Adrenal gland (tissue), 12 donors: ENCODE measurements around the gene MTCH1. TPM values are rescaled to one million over a fixed set of nuclear protein-coding genes. Genes with fewer than 3 reads are reported as not detected.

Experiments
- DNase-seq, 7 donors: peaks; one replicate each; pipeline ENCODE4 v3.0.0-alpha.2; 2019 to 2020
- H3K27ac ChIP-seq, 5 donors: fragments of 200-600 bp; sonication (generic) in 4 of 5; 1 replicate in 3 of 5; 2 replicates in 2 of 5; pipeline versions ENCODE4 v1.5.1 to v1.8.0; 2016 to 2020; ENCODE audit warnings: mild to moderate bottlenecking in 1 of 5
- H3K27me3 ChIP-seq: fragments of 200-600 bp; 2 replicates; pipeline ENCODE4 v1.8.0; 2021
- H3K36me3 ChIP-seq, 2 donors: fragments of 200-600 bp; replicated peaks in 1 of 2; 1 replicate in 1 of 2; 2 replicates in 1 of 2; pipeline versions ENCODE4 v1.5.1 to v1.8.0; 2018 to 2022
- H3K4me1 ChIP-seq, 2 donors: fragments of 200-600 bp; replicated peaks in 1 of 2; 1 replicate in 1 of 2; 2 replicates in 1 of 2; pipeline versions ENCODE4 v1.5.1 to v1.8.0; 2018 to 2021
- H3K4me3 ChIP-seq, 4 donors: fragments of 200-600 bp; sonication (generic) in 3 of 4; one replicate each; pipeline ENCODE4 v1.5.1; 2016 to 2018
- H3K9me3 ChIP-seq, 3 donors: fragments of 200-600 bp; sonication (generic) in 1 of 3; replicated peaks in 1 of 3; 1 replicate in 2 of 3; 2 replicates in 1 of 3; pipeline versions ENCODE4 v1.5.1 to v1.8.0; 2016 to 2021
- POLR2A ChIP-seq, 2 donors: fragments of 450-650 bp; IDR thresholded peaks; one replicate each; pipeline ENCODE4 v1.6.1; 2017; ENCODE audit warnings: antibody characterized with exemption in 2 of 2, mild to moderate bottlenecking in 2 of 2, moderate library complexity in 1 of 2
- WGBS, 4 donors: extraction: QIAGEN DNeasy Blood & Tissue Kit in 2 of 4; methylation state at CpG; one replicate each; pipeline versions ENCODE4 v1.1.5 to v1.1.7; 2013 to 2017; 5-methylcytosine and 5-hydroxymethylcytosine counted together
- intact Hi-C, 2 donors: fragments of 100-400 bp; cut with DNase I; formaldehyde crosslinking; loops; one replicate each; pipeline versions ENCODE4 v1.14.1 to v1.15.0; 2022 to 2023
- polyA plus RNA-seq, 3 donors: library from polyadenylated mRNA; stranded (reverse); fragments of 200-250 nt in 2 of 3; fragments of 350-450 nt in 1 of 3; fragmentation: Illumina TruSeq in 1 of 3; extraction: RNeasy Lipid Tissue Mini Kit (QIAGEN cat#74804) in 1 of 3; gene quantifications; one replicate each; pipeline ENCODE4 v1.2.3, GENCODE V29; 2013 to 2014
- total RNA-seq, 9 donors: library from RNA; depleted of rRNA in 4 of 9; stranded (reverse); fragments of >200 nt in 4 of 9; fragments of 120-200 nt in 1 of 9; fragmentation: NEBNext Ultra II Directional in 1 of 9; extraction: Animal tissue kit (Norgen Biotek cat#: 25700) in 1 of 9; gene quantifications; one replicate each; pipeline versions ENCODE4 v1.1.0 to v1.2.4, GENCODE V29; 2013 to 2023
- TF ChIP-seq, protein P1 (sequence below), 6 experiments: fragments of 450-650 bp in 4 of 6; fragments of 200-600 bp in 2 of 6; sonication (generic) in 1 of 6; IDR thresholded peaks; 1 replicate in 5 of 6; 2 replicates in 1 of 6; pipeline versions ENCODE4 v1.5.1 to v1.8.0; 2016 to 2021; ENCODE audit warnings: antibody characterized with exemption in 6 of 6, mild to moderate bottlenecking in 2 of 6, moderate library complexity in 1 of 6
- donor health status: healthy with polysubstance abuse.
- donor health status: Bipolar disorder and iron deficiency.
- donor health status: DM: yes; HTN: yes; CAD: no.
- donor health status: DM: no; HTN: no; CAD: no.
- donor health status: DM: no; HTN: no; CAD: no.
- donor health status: DM: yes; HTN: yes; CAD: no.

Gene MTCH1
- total and polyA plus RNA-seq, 12 donors, result 116 to 523 (median 338) TPM

DNA sequence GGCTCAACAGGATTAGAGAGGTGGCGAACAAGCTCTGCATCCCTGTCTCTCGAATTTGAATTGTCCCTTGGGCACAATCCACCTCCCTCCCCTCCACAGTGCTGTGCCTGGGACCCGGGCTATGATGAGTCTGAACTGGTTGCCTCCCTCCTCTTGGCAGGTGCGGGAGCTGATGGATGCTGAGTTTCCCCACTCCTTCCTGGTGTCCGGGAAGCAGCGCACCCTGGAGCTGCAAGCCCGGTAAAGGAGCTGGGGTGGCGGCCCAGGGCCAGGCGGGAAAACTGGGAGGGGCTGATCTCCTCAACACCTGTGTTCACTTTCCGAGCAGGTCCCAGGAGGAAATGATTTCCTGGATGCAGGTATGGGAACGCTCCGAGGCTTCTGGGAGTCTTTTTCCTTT is 34.4 kb upstream of the MTCH1 start:
- intact Hi-C loops, result loop anchor here (2.0 to 10.0 kb wide), 3 partner anchors 154 to 188 kb away; partner anchors contain the start of gene PIM1 (in 2 of the 2)
- H3K4me1 ChIP-seq, result peaks cover 0 to 15% of the 10 kb centered on the region in 2 donors
- H3K27ac ChIP-seq, result no peak overlapping the region
- no peaks in the 10 kb centered on the region for H3K27me3 ChIP-seq
- 78 to 84% (median 79%) methylated on average over 6 to 12 of the region's 12 CpGs for WGBS, 4 donors
- DNase-seq, result no peak
- TF ChIP-seq POLR2A (IDR thresholded peaks at IDR 0.05), result no peak
- TF ChIP-seq, protein P1, sequence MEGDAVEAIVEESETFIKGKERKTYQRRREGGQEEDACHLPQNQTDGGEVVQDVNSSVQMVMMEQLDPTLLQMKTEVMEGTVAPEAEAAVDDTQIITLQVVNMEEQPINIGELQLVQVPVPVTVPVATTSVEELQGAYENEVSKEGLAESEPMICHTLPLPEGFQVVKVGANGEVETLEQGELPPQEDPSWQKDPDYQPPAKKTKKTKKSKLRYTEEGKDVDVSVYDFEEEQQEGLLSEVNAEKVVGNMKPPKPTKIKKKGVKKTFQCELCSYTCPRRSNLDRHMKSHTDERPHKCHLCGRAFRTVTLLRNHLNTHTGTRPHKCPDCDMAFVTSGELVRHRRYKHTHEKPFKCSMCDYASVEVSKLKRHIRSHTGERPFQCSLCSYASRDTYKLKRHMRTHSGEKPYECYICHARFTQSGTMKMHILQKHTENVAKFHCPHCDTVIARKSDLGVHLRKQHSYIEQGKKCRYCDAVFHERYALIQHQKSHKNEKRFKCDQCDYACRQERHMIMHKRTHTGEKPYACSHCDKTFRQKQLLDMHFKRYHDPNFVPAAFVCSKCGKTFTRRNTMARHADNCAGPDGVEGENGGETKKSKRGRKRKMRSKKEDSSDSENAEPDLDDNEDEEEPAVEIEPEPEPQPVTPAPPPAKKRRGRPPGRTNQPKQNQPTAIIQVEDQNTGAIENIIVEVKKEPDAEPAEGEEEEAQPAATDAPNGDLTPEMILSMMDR (IDR thresholded peaks at IDR 0.05), result no peak
- H3K4me3 ChIP-seq, result no peak overlapping the region
- no peaks in the 10 kb centered on the region for H3K9me3 ChIP-seq
- no peaks in the 10 kb centered on the region for H3K36me3 ChIP-seq

DNA sequence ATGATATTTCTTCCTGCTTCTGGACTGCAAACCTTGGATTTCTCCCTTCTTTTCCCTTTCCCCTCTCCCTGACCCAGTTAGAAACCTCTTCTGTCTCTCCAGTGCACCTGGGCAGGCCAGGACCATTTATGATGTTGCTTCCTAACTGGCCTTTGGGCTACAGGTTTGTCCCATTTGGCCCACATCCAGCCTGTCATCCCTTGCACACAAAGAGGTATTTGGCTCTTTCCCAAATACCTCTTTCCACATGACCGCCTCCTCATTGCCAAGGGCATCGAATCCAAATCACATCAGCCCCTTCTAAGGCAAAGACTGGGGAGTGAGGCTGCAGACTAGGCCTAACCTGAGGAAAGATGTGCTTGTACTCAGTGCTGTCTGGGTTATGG is 33.1 kb upstream of the MTCH1 start:
- no peak for TF ChIP-seq POLR2A (IDR thresholded peaks at IDR 0.05)
- TF ChIP-seq, protein P1 (IDR thresholded peaks at IDR 0.05), result no peak
- Histone ChIP-seq H3K4me1 (peaks cover 0 to 15% of the 10 kb centered on the region in 2 donors), H3K9me3 (no peaks in the 10 kb centered on the region), H3K27me3 (no peaks in the 10 kb centered on the region), H3K4me3 (no peak overlapping the region), H3K27ac (peak overlapping the region in 1 of 5 donors; percentile 56), H3K36me3 (no peaks in the 10 kb centered on the region)
- intact Hi-C loops, result loop anchor here in 1 of 2 donors (5.0 to 10.0 kb wide), 2 partner anchors 124 to 252 kb away; no protein-coding TSS in a partner anchor
- WGBS, 4 donors, result 23 to 43% (median 35%) methylated on average over 2 of the region's 2 CpGs
- DNase-seq, result peak in 2 of 7 donors; percentile 39 to 48

DNA sequence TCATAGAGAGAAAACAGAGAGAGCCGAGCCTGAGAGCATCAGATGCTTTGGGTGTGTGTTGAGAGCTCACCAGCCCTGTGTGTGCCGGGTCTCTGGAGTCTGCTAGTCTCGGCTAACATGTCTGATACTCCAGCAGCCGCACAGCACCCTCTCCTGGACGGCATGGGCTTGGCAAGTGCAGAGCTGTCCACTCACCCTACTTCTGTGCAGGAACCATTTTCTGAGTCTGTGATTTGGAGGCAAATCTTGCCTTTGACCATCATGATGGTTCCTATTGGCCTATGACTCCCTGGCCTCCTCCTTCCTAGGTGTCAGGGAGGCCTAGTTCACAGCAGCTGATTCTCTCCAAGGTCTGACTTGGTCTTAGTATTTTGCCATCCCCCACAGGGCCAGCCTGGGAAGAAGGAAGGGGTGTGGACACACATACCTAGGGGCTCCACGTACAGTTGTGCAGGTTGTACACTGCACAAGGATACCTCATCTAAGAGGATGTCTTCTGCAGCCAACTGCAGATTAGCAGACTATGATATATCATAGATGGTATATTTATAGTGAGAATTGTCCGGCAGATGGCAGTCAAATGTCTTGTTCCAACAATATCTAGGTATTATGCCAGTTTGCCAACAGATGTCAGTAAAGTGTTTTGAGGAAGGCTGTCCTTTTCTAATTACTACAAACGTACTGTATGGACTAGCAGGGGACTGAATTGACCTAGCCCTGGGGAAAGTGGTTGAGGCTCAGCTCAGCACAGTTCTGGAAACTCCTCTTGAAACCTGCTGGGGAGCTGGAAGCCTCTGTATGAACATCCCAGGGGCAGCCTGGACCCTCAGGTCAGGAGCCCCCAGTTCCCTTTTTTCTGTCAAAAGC is 32.4 kb upstream of the MTCH1 start:
- H3K36me3 ChIP-seq, result no peaks in the 10 kb centered on the region
- peak overlapping the region in 1 of 5 donors; percentile 56 for H3K27ac ChIP-seq
- DNase-seq, result peak; percentile 91 to 98 (median 94)
- intact Hi-C loops, result loop anchor here in 1 of 2 donors (5.0 to 10.0 kb wide), 2 partner anchors 124 to 251 kb away; no protein-coding TSS in a partner anchor
- TF ChIP-seq, protein P1 (IDR thresholded peaks at IDR 0.05), result peak; percentile 78 to 96 (median 90)
- TF ChIP-seq POLR2A (IDR thresholded peaks at IDR 0.05), result no peak
- no peak overlapping the region for H3K4me3 ChIP-seq
- H3K9me3 ChIP-seq, result no peaks in the 10 kb centered on the region
- H3K27me3 ChIP-seq, result no peaks in the 10 kb centered on the region
- H3K4me1 ChIP-seq, result peaks cover 0 to 15% of the 10 kb centered on the region in 2 donors
- 0 to 7% (median 5%) methylated on average over 7 to 8 of the region's 8 CpGs for WGBS, 4 donors

DNA sequence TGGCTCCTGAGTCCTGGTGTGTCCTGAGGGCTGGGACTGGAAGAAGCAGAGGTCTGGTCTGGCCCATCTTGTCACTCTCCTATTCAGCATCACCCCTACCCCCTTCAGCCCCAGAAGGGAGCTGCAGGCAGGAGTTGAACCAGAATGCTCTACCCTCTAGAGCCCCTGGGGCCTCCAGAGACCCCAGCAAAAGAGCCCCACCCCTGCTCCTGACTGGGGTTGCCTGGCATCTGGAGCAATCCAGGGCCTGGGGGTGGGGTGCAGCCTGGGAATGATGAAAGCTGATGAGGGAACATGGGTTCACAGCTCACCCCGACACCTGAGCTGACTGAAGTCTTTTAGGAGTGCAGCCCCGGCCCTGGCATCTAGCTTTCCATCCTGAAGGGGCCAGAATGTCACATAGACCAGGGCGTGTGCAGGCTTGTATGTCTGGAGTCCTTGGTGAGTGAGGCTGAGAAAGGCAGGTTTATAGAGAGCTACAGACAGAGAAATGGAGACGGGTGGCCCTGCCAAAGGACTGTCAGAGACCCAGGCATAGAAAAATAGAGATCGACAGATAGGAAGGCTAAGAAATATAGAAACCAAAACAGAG is 31.7 kb upstream of the MTCH1 start:
- WGBS, 4 donors, result 38 to 56% (median 53%) methylated on average over 4 to 5 of the region's 5 CpGs
- no peaks in the 10 kb centered on the region for H3K27me3 ChIP-seq
- no peak for DNase-seq
- H3K36me3 ChIP-seq, result no peaks in the 10 kb centered on the region
- intact Hi-C loops, result loop anchor here in 1 of 2 donors (5.0 to 10.0 kb wide), 2 partner anchors 123 to 250 kb away; no protein-coding TSS in a partner anchor
- TF ChIP-seq, protein P1 (IDR thresholded peaks at IDR 0.05), result no peak
- TF ChIP-seq POLR2A (IDR thresholded peaks at IDR 0.05), result no peak
- H3K4me1 ChIP-seq, result peaks cover 0 to 15% of the 10 kb centered on the region in 2 donors
- no peaks in the 10 kb centered on the region for H3K9me3 ChIP-seq
- no peak overlapping the region for H3K27ac ChIP-seq
- no peak overlapping the region for H3K4me3 ChIP-seq
